HUDEP-2 (cell line): ENCODE measurements around the gene EXOC1.
"Not testable (repeated sequence)": the region's sequence is repeated elsewhere in the genome, so short reads cannot be mapped to it uniquely, and the experiment has no call there.

ENCODE experiments used
- DNase-seq, 76 experiments: peaks; one replicate each; lab custom pipeline; 2025; ENCODE audit not compliant: unreplicated experiment in 76 of 76; lab: John Stamatoyannopoulos, UW

Gene EXOC1, protein sequence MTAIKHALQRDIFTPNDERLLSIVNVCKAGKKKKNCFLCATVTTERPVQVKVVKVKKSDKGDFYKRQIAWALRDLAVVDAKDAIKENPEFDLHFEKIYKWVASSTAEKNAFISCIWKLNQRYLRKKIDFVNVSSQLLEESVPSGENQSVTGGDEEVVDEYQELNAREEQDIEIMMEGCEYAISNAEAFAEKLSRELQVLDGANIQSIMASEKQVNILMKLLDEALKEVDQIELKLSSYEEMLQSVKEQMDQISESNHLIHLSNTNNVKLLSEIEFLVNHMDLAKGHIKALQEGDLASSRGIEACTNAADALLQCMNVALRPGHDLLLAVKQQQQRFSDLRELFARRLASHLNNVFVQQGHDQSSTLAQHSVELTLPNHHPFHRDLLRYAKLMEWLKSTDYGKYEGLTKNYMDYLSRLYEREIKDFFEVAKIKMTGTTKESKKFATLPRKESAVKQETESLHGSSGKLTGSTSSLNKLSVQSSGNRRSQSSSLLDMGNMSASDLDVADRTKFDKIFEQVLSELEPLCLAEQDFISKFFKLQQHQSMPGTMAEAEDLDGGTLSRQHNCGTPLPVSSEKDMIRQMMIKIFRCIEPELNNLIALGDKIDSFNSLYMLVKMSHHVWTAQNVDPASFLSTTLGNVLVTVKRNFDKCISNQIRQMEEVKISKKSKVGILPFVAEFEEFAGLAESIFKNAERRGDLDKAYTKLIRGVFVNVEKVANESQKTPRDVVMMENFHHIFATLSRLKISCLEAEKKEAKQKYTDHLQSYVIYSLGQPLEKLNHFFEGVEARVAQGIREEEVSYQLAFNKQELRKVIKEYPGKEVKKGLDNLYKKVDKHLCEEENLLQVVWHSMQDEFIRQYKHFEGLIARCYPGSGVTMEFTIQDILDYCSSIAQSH

DNA sequence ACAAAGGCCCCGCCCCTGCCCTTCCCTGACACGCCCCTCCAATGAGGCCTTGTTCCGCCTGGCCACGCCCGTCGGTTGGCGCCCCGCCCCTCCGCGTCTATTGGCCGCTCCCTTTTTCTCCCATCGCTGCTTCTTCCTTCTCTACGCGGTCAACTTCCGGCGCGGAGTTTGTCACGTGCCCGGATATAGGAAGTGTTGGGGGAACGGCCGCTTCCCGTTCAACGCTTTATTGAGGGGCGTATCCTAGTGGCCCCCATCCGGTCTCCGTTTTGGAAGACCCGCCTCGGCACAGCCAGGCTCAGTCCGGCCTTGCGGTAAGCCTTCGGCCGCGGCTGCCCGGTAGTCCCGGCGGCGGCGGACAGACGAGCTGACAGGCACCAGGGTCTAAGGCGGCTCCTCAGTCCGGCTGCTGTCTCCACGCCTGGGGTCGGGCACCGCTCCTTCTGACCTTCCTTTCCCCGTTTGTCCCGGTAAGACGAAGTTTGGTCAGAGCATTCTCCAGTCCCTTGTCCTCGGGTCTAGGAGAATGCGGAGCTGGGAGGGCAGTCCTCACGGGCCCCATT lies at the start of gene EXOC1:
EXOC1 (plus strand) TSS at position 165 of the 563 bp plus-strand sequence. CDS start 4,676 bp downstream, outside the sequence.
- DNase-seq, result peak; percentile 27 to 99 (median 95)

DNA sequence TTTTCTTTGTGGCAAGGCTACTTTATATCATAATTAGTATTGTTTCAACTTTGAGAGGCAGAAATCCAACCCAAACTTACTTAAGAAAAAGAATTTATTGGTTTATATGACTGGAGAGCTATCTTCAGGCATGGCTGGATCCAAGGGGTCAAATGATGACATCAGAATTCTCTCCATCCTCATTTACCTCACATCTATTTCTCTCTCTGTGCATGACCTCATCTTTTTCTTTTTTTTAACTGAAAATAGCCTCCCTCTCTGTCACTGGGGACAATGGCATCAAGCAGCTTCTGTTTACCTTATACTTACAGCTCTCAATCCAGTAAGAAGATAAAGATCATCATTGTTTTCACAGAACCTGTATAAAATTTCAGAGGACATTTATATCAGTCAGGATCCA lies 45.9 kb upstream of the EXOC1 start:
- no peak for DNase-seq

DNA sequence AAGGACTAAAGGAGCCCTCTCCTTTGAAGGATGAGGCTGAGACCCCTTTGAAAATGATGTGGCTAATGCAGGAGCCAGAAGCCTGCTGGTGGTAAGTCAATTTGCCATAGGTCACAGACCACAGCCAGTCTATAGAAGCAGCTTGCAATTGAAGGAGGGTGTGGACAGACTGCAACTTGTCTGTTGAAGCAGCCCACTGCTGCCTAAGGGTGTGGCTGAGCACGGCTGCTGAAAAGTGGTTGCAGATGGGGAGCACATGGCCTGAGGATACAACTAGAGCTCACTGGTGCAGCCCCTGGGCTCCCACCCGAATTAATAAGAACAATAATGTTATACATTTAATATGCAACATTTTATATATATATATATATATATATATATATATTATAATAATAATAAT lies 45.3 kb upstream of the EXOC1 start:
- DNase-seq, result peak in 20 of 76 experiments; percentile 1 to 40 (median 14)

GRCh38 chr4:55808632-55809031 lies 44.8 kb upstream of the EXOC1 start:
- DNase-seq, result no peak

GRCh38 chr4:55817691-55818090 lies 35.8 kb upstream of the EXOC1 start:
- no peak for DNase-seq

DNA sequence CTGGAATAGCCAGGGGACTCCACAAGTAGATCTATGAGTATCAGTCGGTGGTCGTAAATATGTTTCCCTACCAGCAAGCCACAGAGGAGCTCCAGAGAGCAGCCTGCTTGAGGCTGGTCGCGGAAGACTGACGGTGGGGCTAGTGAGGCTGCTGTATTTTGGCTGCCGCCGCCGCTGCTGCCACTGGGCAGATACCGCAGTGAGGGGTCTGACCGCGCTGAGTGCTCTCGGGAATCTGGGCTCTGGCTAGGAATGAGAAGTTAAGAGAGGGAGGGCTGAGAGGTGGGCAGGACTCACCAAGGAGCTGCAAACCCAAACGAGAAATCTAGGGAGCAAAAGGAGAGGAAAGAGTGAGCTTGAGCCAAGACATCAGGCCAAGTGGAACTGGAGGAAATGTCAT lies 33.8 kb upstream of the EXOC1 start, which contains the start of gene EXOC1L:
EXOC1L (plus strand) TSS at position 157 of the 400 bp plus-strand sequence; CDS start at position 394, 237 bp downstream.
- DNase-seq, result peak in 5 of 76 experiments; percentile 2 to 9 (median 4)

- no peak for DNase-seq
These were observed 33.2 kb upstream of the EXOC1 start for GRCh38 chr4:55820279-55820678.

GRCh38 chr4:55822329-55822728 lies 31.1 kb upstream of the EXOC1 start:
- no peak for DNase-seq

DNA sequence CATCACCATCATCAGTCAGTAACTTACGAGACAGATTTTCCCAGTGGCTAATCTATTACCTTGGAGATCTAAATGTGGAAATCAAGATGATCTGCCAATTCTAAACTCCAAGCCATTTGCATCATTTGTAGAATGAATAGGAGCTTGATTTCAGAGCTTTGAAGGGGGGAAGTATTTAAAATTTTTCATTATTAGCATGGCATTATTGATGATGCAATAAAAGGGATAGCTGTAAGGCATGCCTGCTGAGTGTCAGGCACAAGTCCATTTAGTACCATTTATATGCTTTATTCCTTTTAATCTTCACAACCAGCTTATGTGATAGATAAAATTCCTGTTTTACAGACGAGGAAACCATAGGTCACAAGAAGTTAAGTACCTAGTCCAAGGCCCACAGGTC lies 28.6 kb upstream of the EXOC1 start:
- DNase-seq, result no peak

GRCh38 chr4:55826986-55827385 lies 26.5 kb upstream of the EXOC1 start:
- no peak for DNase-seq

- no peak for DNase-seq
These were observed 25.9 kb upstream of the EXOC1 start for GRCh38 chr4:55827582-55827981.

GRCh38 chr4:55830048-55830447 lies 23.4 kb upstream of the EXOC1 start:
- DNase-seq, result no peak

GRCh38 chr4:55830716-55831115 lies 22.7 kb upstream of the EXOC1 start:
- no peak for DNase-seq

DNA sequence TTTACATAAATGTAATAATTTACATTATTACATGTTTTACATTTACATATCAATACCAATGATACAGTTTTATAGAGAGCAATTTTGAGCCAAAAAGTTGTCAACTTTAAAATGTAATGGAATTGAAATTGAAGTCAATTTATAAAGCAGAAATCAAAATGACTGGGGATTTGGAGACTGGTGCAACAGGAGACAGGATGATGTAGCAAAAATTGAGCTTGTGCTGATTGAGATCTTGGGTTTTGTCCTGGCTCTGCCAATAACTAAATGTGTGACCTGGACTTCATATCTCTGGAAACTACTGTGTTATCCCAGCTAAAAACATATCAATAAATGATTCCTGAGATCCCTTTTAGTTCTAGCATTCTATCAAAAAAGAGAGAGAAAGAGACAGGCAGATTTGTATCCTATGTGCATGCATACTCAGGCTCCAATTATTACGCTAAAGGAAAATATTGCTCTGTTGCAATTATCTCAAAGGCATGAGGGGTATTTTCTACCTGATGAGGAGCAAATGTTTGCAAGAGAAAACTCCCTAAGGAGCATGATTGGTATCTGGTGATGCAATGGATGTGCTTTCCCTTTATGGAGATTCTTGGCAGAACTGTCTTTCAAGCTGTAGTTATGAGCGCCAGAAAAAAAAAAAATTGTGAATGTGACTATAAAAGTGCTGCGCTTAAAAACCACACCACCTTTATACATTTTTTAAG lies 19.2 kb upstream of the EXOC1 start:
- DNase-seq, result no peak

DNA sequence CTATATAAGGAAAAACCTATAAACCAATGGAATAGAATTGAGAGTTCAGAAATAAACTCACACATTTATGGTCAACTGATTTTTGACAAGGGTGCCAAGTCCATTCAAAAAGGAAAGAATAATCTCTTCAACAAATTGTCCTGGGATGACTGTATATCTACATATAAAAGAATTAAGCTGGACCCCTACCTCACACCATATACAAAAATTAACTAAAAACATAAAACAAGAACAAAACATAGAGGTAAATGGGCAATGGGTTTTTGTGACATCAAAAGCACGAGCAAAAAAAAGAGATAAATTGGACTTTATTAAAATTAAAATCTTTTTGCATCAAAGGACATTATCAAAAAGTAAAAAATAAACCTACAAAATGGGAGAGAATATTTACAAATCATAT lies 15.5 kb upstream of the EXOC1 start:
- DNase-seq, result no peak

- DNase-seq, result no peak
These were observed 15.1 kb upstream of the EXOC1 start for GRCh38 chr4:55838356-55838755.

DNA sequence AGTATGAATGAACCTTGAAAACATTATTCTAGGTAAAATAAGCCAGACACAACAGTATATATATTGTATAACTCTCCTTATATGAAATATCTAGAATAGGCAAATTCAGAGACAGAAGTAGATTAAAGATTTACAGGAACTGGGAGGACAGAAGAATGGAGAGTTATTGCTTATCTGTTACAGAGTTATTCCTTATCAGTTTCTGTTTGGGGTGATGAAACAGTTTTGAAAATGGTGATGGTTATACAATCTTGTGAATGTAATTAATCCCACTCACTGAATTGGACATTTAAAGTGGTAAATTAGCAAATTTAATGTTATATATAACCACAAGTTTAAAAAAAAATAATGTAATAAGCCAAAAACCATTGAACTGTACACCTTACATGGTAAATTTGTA lies 14.5 kb upstream of the EXOC1 start:
- DNase-seq, result no peak

GRCh38 chr4:55840956-55841355 lies 12.5 kb upstream of the EXOC1 start:
- no peak for DNase-seq

DNA sequence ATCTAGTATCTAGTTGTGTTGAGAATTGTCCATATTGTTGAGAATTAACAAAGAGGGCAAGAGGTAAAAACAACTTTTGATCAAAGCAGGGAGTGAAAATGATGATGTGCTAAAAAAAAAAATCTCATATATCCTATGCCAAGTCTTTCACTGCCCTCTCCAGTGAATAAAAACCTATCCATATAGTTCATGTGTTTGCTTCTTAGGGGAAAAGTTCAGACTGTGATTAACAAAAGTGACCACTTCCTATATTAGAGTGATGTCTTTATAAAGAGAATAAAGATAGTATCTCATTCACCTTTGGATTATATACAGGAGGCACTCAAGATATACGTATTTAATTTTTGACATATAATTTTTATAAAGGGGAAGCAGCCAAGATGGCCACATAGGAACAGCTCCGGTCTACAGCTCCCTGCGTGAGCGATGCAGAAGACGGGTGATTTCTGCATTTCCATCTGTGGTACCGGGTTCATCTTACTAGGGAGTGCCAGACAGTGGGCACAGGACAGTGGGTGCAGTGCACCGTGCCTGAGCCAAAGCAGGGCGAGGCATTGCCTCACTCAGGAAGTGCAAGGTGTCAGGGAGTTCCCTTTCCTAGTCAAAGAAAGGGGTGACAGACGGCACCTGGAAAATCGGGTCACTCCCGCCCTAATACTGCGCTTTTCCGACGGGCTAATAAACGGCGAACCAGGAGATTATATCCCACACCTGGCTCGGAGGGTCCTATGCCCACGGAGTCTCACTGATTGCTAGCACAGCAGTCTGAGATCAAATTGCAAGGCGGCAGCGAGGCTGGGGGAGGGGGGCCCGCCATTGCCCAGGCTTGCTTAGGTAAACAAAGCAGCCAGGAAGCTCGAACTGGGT lies 11.8 kb upstream of the EXOC1 start:
- DNase-seq, result not testable (repeated sequence)

DNA sequence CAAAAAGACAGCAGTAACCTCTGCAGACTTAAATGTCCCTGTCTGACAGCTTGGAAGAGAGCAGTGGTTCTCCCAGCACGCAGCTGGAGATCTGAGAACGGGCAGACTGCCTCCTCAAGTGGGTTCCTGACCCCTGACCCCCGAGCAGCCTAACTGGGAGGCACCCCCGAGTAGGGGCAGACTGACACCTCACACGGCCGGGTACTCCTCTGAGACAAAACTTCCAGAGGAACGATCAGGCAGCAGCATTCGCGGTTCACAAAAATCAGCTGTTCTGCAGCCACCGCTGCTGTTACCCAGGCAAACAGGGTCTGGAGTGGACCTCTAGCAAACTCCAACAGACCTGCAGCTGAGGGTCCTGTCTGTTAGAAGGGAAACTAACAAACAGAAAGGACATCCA lies 11.1 kb upstream of the EXOC1 start:
- not testable (repeated sequence) for DNase-seq
